NCI-H128 (cell line): ENCODE results near the gene SEMA4D.

ENCODE experiments used
- DNase-seq: peaks from one replicate; lab custom pipeline; 2025; ENCODE audit not compliant: unreplicated experiment; lab: John Stamatoyannopoulos, UW

Gene SEMA4D

GRCh38 chr9:89468281-89468960 lies 29.5 kb downstream of the SEMA4D start:
- DNase-seq: no peak

GRCh38 chr9:89467278-89467625 lies 30.7 kb downstream of the SEMA4D start:
- DNase-seq: no peak

DNA sequence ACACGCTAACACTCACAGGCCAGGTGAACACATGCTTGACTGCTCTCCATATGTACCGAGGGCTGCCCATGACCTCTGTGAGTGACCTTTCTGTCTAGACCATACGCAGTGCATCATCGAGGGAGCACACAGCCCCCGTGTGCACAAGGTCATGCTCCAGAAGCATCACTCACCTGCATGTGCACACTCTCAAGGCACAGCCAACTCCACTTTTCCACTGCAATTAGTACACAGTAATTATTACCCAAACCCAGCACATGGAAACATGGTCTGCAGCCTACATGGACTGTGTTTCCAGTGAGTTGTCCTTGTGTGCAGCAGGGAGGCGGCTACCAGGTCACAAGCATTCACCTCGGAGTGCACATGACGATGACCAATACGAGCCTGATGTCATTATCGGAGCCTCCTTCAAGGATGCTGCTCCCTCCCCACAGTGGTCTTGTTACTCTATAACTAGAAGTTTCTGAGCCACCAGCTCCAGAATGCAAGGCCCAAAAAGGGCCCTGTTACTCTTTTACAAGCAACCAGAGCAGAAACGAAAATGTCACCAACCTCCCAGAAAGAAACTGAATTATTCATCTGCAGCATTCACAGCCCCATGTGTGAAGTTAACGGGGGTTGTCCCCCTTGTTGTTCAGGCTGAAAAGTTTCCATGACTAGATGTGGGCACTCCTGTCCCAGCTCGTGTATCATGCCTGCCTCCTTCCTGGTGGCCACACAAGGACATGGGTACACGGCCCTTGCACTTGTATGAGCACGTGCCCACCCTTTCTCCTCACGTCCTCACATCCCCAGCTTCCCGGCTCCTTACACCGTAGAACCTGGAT lies 31.2 kb downstream of the SEMA4D start:
- no peak for DNase-seq

DNA sequence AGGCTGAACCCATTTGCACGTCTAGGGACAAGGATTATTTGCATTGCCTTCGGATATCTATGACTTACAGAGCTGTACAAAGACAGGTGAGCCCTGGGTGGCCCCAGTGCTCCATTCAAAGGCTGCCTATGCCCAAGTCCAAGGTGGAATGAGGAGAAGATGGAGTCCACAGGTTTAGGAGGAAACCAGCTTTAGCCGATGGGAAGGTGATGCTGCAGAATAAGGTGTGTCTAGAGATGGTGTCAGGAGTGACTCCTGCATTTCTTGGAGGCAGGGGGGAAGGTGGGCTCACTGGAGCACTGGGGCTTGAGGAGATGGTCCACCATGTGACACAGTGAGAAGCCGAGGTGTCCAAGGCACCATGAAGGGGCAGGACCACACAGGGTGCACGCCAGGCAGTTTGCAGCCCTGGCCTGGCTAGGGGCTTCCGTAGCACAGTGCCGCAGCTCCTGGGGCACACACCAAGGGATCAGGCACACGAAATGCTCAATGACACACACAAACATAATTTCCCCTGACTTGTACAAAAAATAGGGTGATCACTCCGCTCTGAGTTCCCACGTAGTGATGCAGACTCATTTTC lies 32.1 kb downstream of the SEMA4D start:
- DNase-seq: no peak

DNA sequence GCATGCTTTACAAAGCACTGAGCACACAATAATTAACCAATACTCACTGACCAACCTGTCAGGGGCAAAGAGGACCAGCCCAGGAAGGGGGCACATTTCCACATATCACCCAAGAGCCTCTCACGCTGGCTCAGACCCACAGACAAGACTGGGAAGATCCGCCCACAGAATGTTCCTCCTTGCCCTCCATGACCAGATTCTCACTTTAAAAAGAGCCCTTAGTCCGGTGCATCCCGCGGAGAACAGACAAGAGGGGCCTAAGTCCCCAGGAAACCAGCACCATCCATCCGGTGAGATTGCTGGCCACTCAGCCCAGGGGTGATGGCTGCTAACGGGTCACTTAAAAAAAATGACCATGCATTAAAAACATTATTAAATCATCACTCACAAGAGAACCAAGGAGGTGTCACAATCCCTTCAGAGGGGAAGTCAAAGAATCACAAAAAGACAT lies 32.9 kb downstream of the SEMA4D start:
- no peak for DNase-seq

DNA sequence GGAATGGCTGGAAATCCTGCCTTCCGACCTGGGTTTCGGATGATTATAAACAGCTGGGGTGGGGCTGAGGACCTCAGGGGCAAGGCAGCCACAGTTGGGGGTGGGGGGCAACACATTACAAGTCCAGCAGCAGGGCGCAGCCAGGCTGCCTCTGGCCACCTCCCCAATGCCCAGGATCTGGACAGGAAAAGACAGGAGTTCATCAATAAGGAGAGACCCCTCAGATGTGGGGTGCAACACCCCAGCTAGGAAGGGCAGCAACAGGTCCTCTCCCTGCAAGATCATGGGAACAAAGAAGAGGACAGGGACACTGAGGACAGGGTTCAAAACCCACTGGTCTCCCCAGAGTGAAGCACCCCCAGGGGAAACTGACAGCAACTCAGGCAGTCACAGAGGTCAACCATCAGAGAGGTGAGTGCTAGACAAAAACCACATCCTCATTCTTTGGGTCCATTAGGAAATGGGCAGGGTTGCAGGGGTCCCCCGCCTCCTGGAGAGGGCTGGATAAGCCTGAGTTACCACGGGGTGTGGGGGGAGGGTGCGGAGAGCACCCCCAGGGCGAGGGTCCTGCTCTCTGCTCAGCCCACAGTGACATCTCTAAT lies 33.5 kb downstream of the SEMA4D start:
- DNase-seq: no peak

GRCh38 chr9:89462817-89463683 lies 34.9 kb downstream of the SEMA4D start:
- no peak for DNase-seq

DNA sequence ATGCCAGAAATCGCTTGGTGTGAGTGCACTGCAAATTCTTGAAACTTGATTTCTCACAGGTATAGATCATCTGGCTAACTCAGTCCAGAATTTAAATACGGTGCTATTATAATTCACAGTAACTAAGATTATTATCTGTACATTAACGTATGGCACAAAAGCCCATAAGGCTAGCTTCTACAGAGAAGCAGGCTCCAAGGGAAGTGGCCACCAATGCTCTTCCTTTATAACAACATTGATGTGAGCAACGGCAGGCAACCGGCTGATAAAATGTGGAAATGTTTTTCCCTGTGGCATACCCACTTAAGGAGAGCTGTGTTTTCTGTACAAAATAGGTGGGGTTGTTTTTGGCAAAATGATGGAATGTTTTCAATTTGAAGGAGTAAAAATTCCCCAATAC lies 35.7 kb downstream of the SEMA4D start:
- DNase-seq: no peak

DNA sequence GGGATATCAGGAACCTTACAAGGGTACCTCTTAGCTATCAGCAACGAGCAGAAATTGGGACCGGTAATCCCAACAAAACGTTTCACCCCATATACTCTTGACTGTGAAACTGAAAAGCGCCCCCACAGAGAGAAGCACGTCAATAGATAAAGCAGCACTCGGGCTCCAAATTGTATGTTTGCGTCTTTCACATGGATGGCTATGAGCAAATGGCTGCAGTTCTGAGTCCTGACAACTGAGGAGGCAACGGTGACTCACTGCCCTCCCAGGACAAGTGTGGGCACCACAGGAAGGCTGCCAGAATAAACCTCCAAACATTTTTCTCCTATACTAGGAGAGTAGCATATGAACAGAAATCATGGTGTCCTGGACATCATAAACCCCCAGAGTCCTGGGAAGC lies 36.6 kb downstream of the SEMA4D start:
- no peak for DNase-seq

DNA sequence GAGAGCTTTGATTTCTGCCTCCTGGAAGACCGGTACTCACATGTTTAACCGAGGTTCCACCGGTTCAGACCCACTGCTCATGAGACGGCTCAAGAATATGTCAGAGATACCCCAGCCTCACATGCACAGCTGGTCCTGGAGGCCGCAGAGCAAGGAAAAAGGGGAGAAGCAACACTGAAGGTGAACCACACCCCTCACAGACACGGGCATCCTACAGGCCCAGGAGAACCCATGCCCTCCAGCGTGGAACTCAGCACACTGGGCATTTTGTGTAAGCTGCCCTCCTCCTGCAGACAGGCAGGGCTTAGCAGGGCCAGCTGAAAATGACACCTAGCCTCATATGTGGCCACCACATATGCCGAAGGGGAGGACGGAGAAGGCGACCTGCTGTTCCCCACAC lies 37.4 kb downstream of the SEMA4D start:
- no peak for DNase-seq

- no peak for DNase-seq
These were observed 39.0 kb downstream of the SEMA4D start for GRCh38 chr9:89458768-89459496.

GRCh38 chr9:89457376-89457855 lies 40.5 kb downstream of the SEMA4D start:
- no peak for DNase-seq

GRCh38 chr9:89455356-89455824 lies 42.5 kb downstream of the SEMA4D start:
- DNase-seq: no peak

DNA sequence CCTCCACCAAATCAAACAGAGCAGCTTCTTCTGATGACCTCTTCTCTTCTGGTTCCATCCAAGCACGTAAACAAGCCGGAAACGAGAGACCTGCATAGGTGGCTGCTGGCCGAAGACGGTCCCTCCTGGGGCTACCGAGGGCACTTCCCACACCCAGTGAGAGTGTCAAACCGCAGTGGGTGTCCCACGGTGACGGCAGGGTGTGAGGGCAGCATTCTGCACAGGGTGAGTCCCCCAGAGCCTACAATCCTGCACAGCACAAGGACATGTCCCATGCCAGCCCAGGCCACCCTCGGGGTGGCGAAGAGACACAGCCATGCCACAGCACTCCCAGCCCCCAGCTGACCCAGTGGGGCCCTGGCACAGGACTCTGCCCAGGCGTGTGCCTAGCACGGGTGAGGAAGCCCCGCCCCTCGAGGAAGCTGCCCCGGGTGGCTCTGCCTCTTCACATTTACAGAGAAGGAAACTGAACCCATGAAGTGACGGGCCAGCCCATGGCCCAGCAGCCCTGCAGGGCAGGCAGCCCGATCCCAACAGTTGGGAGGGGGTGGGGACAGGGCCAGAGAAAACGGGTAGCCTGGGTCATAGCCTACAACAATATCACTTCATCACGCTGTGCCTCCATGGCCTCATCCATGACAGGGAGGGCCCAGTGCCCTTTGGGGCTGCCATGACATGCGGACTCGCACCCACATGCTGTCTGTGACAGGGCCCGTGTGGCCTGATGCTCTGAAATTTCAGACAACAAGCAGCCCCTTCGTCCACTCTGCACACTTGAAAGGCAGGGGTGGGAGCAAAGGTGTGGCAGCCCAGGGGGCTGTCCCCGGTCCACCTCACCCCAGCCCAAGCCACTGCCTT lies 43.2 kb downstream of the SEMA4D start:
- DNase-seq: no peak

DNA sequence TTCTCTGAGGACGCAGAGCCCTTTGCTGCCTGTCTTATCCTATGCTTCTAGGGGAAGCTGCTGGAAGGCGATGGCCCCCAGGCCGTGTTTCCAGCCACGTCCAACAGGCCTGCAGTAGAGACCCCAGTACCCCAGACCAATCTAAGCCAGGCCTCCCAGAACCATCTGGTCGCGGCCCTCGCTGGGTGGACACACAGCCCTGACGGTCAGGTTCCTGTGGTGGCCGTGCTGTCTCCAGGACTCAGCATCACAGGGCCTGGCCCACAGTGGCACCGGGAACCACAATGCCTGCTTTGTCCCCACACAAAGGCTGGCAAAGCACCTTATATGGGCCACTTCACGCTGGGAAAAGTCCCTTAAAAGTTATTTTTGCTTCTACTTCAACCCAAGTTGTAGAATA lies 44.5 kb downstream of the SEMA4D start:
- DNase-seq: no peak

DNA sequence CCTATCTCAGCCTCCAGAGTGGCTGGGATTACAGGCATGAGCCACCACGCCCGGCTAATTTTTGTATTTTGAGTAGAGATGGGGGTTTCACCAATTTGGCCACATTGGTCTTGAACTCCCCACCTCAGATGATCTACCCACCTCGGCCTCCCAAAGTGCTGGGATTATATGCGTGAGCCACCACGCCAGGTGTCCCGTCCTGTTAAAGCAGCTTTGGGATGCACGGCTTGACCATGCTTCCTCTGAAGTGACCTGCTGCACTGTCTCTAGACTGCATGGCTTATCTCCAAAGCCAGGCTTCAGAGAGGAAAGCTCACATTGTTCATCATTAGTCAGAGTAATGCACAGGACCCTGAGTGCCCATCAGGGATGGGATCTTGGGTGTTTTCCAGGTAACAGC lies 45.4 kb downstream of the SEMA4D start:
- no peak for DNase-seq

GRCh38 chr9:89450213-89450612 lies 47.7 kb downstream of the SEMA4D start:
- DNase-seq: no peak

DNA sequence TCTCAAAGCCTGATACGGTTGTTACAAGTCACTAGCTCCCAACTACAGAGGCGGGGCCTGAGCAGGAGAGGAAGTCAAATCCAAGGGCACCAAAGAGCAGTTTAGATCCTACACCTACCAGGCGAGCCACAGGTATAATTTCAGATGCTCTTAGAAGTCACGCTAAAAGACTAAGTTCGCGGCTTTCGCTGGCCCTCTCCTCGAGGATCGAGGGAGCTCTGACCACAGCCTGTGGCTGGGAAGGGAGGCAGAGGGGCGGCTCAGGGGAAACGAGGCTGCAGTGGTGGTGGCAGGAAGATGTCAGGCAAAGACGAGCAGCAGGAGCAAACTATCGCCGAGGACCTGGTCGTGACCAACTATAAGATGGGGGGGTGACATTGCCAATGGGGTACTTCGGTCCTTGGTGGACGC lies 48.6 kb downstream of the SEMA4D start:
- DNase-seq: no peak

- DNase-seq: no peak
These were observed 49.1 kb downstream of the SEMA4D start for GRCh38 chr9:89448821-89449220.
